Measurements from ENCODE around the gene PSMB10. TPM values are rescaled to one million over a fixed set of nuclear protein-coding genes. Genes with fewer than 3 reads are reported as not detected.

PSMB10 gene
- total RNA-seq, 1 donor from 2014 or later: 17.2 TPM

- no peaks in the 10 kb centered on the region for H3K9me3 Mint-ChIP-seq
- DNase-seq (ENCODE audit: low spot score in 2 of 2, unreplicated experiment in 2 of 2): no peak
Observed at GRCh38 chr16:67885545-67885944, 51.1 kb downstream of the PSMB10 start.

GRCh38 chr16:67884684-67885083 lies 52.0 kb downstream of the PSMB10 start, which contains the start of gene NRN1L:
Gene NRN1L (plus strand): TSS chr16:67884885. CDS start chr16:67884904, 19 bp downstream.
- peaks cover 26% of the 10 kb centered on the region for H3K36me3 Mint-ChIP-seq
- no peak within 1 kb of the TSS for H3K4me3 Mint-ChIP-seq
- peaks cover 6% of the 10 kb centered on the region for H3K4me1 Mint-ChIP-seq
- H3K9me3 Mint-ChIP-seq: no peaks in the 10 kb centered on the region
- no peaks in the 10 kb centered on the region for H3K27me3 Mint-ChIP-seq (ENCODE audit: low read depth)
- H3K27ac Mint-ChIP-seq: peak within 1 kb of the TSS; percentile 70
- TF ChIP-seq CTCF (IDR thresholded peaks at IDR 0.05; ENCODE audit: unreplicated experiment): no peak
- peak; percentile 74 to 85 for DNase-seq (ENCODE audit: low spot score in 2 of 2, unreplicated experiment in 2 of 2)

More at GRCh38 chr16:67885545-67885944, 51.1 kb downstream of the PSMB10 start:
- peaks cover 6% of the 10 kb centered on the region for H3K4me1 Mint-ChIP-seq
- no peak overlapping the region for H3K4me3 Mint-ChIP-seq
- no peaks in the 10 kb centered on the region for H3K27me3 Mint-ChIP-seq (ENCODE audit: low read depth)
- no peak for TF ChIP-seq CTCF (IDR thresholded peaks at IDR 0.05; ENCODE audit: unreplicated experiment)
- H3K27ac Mint-ChIP-seq: no peak overlapping the region
- H3K36me3 Mint-ChIP-seq: peaks cover 22% of the 10 kb centered on the region

Other genes starting within 250 kb of the PSMB10 start
- 22.8 to 27.0 TPM (median 26.1 TPM) in 3 replicates for gene GFOD2, start 217.5 kb downstream of the PSMB10 start, total RNA-seq
- 24.0 to 26.8 TPM (median 24.5 TPM) in 3 replicates for gene RANBP10, start 130.3 kb downstream of the PSMB10 start, total RNA-seq
- 4.4 to 4.8 TPM (median 4.4 TPM) in 3 replicates for gene TSNAXIP1, start 130.0 kb downstream of the PSMB10 start, total RNA-seq
- 27.6 to 28.6 TPM (median 28.1 TPM) in 3 replicates for gene THAP11, start 94.5 kb downstream of the PSMB10 start, total RNA-seq
- gene NUTF2, start 89.9 kb downstream of the PSMB10 start, total RNA-seq: 130 to 141 TPM (median 132 TPM) in 3 replicates
- gene CENPT, start 89.2 kb downstream of the PSMB10 start, total RNA-seq: 71.5 to 73.8 TPM (median 73.8 TPM) in 3 replicates
- 71.7 to 83.4 TPM (median 80.2 TPM) in 3 replicates for gene EDC4, start 63.8 kb downstream of the PSMB10 start, total RNA-seq
- gene NRN1L, start 52.0 kb downstream of the PSMB10 start, total RNA-seq: 0.66 to 0.99 TPM in 2 of 3 replicates, not detected in the other
- gene PSKH1, start 43.6 kb downstream of the PSMB10 start, total RNA-seq: 41.5 to 44.5 TPM (median 43.3 TPM) in 3 replicates
- gene CTRL, start 5.0 kb downstream of the PSMB10 start, total RNA-seq: 1.00 to 1.5 TPM (median 1.4 TPM) in 3 replicates
- gene LCAT, start 7.3 kb upstream of the PSMB10 start, total RNA-seq: 68.5 to 73.8 TPM (median 68.8 TPM) in 3 replicates
- 129 to 155 TPM (median 140 TPM) in 3 replicates for gene SLC12A4, start 31.8 kb upstream of the PSMB10 start, total RNA-seq
- gene DPEP3, start 43.6 kb upstream of the PSMB10 start, total RNA-seq: not detected in 3 replicates
- gene DPEP2, start 62.6 kb upstream of the PSMB10 start, total RNA-seq: not detected in 3 replicates
- gene DPEP2NB, start 79.1 kb upstream of the PSMB10 start, total RNA-seq: not detected in 3 replicates
- gene DDX28, start 86.4 kb upstream of the PSMB10 start, total RNA-seq: 11.8 to 12.5 TPM (median 11.9 TPM) in 3 replicates
- 18.1 to 20.8 TPM (median 19.4 TPM) in 3 replicates for gene DUS2, start 86.4 kb upstream of the PSMB10 start, total RNA-seq
- gene NFATC3, start 148.5 kb upstream of the PSMB10 start, total RNA-seq: 47.3 to 51.8 TPM (median 51.3 TPM) in 3 replicates

Data from mesothelial cell of epicardium (in vitro differentiated cells).